Occipital lobe (tissue), 2 donors: Measurements from ENCODE around the gene CACNA1I. TPM values are rescaled to one million over a fixed set of nuclear protein-coding genes. Genes with fewer than 3 reads are reported as not detected.

Experiments
- DNase-seq: peaks from one replicate; lab custom pipeline; 2025; lab: John Stamatoyannopoulos, UW
- total RNA-seq: library from RNA; depleted of rRNA; stranded (reverse); fragments of >200 nt; gene quantifications from one replicate; pipeline ENCODE4 v1.2.3, GENCODE V29; 2014

CACNA1I gene
- total RNA-seq, 1 donor from 2014 or later: 6.7 TPM

- DNase-seq: no peak
Observed at GRCh38 chr22:39535831-39536449, 34.6 kb upstream of the CACNA1I start.

GRCh38 chr22:39536711-39537110 lies 33.8 kb upstream of the CACNA1I start:
- no peak for DNase-seq

- DNase-seq: no peak
Observed at GRCh38 chr22:39537975-39538374, 32.6 kb upstream of the CACNA1I start.

- no peak for DNase-seq
Observed at GRCh38 chr22:39543095-39543494, 27.5 kb upstream of the CACNA1I start.

- DNase-seq: no peak
Observed at GRCh38 chr22:39545386-39546365, 24.9 kb upstream of the CACNA1I start.

GRCh38 chr22:39546889-39547586 lies 23.5 kb upstream of the CACNA1I start:
- peak; percentile 56 for DNase-seq

GRCh38 chr22:39547587-39547947 lies 23.0 kb upstream of the CACNA1I start:
- no peak for DNase-seq

- no peak for DNase-seq
Observed at GRCh38 chr22:39553429-39553828, 17.1 kb upstream of the CACNA1I start.

- no peak for DNase-seq
Observed at GRCh38 chr22:39554151-39554550, 16.4 kb upstream of the CACNA1I start.

- peak; percentile 35 for DNase-seq
Observed at GRCh38 chr22:39556970-39557841, 13.3 kb upstream of the CACNA1I start.

GRCh38 chr22:39558254-39558727 lies 12.3 kb upstream of the CACNA1I start:
- no peak for DNase-seq

- no peak for DNase-seq
Observed at GRCh38 chr22:39558950-39559349, 11.6 kb upstream of the CACNA1I start.

GRCh38 chr22:39559456-39560105 lies 11.0 kb upstream of the CACNA1I start:
- DNase-seq: no peak

GRCh38 chr22:39560127-39560526 lies 10.4 kb upstream of the CACNA1I start:
- DNase-seq: no peak

GRCh38 chr22:39562839-39563489 lies 7.6 kb upstream of the CACNA1I start:
- DNase-seq: no peak

- DNase-seq: no peak
Observed at GRCh38 chr22:39563571-39564428, 6.8 kb upstream of the CACNA1I start.

GRCh38 chr22:39565414-39565944 lies 5.1 kb upstream of the CACNA1I start:
- DNase-seq: no peak

GRCh38 chr22:39567135-39567946 lies 3.2 kb upstream of the CACNA1I start:
- no peak for DNase-seq
